ENCODE measurements around the gene ACOXL.

DNA sequence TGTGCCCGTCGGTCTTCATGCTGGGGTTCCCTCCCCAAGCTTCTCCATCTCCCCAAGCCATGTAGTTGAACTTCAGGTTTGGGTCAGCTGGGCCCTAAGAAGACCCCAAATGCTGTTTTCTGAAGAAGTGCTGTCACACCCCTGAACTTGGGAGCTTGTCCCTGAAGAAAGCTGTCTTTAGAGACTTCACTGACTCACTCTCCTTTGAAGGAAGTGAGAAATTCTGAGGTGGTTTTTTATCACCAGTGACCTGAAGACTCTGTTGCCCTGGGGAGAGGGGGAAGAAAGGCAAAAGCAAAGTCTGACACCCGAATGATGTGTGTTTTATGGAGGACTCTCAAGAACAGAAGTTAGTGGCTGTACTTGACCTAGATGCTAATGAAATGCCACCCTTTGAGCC, 304.8 kb downstream of the ACOXL start:
- TF ChIP-seq, protein P1, sequence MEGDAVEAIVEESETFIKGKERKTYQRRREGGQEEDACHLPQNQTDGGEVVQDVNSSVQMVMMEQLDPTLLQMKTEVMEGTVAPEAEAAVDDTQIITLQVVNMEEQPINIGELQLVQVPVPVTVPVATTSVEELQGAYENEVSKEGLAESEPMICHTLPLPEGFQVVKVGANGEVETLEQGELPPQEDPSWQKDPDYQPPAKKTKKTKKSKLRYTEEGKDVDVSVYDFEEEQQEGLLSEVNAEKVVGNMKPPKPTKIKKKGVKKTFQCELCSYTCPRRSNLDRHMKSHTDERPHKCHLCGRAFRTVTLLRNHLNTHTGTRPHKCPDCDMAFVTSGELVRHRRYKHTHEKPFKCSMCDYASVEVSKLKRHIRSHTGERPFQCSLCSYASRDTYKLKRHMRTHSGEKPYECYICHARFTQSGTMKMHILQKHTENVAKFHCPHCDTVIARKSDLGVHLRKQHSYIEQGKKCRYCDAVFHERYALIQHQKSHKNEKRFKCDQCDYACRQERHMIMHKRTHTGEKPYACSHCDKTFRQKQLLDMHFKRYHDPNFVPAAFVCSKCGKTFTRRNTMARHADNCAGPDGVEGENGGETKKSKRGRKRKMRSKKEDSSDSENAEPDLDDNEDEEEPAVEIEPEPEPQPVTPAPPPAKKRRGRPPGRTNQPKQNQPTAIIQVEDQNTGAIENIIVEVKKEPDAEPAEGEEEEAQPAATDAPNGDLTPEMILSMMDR (IDR thresholded peaks at IDR 0.05), result no peak
- TF ChIP-seq POLR2A (IDR thresholded peaks at IDR 0.05), result no peak

Measured in esophagus squamous epithelium (tissue), 4 donors.